ENCODE measurements around the gene SINHCAF. TPM values are rescaled to one million over a fixed set of nuclear protein-coding genes. Genes with fewer than 3 reads are reported as not detected.
A peak's percentile ranks its signal among the peaks of the same experiment; 100 is the strongest.
"Not testable (repeated sequence)": the region's sequence is repeated elsewhere in the genome, so short reads cannot be mapped to it uniquely, and the experiment has no call there.

The SINHCAF gene, protein sequence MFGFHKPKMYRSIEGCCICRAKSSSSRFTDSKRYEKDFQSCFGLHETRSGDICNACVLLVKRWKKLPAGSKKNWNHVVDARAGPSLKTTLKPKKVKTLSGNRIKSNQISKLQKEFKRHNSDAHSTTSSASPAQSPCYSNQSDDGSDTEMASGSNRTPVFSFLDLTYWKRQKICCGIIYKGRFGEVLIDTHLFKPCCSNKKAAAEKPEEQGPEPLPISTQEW
- polyA plus RNA-seq, result 126 TPM

GRCh38 chr12:31325877-31326631 is at the start of gene SINHCAF:
TSS of gene SINHCAF (minus strand) at chr12:31326150. CDS start at chr12:31298204, 27,946 bp downstream.
- peak within 1 kb of the TSS; percentile 89 to 99 (median 98) for H3K4me3 Mint-ChIP-seq
- peaks cover under 1% of the 10 kb centered on the region for H3K36me3 Mint-ChIP-seq
- peaks cover 24 to 36% (median 29%) of the 10 kb centered on the region in 3 donors for H3K4me1 Mint-ChIP-seq
- peaks cover 1% of the 10 kb centered on the region for H3K27me3 Mint-ChIP-seq
- H3K9me3 Mint-ChIP-seq, result no peaks in the 10 kb centered on the region
- H3K27ac Mint-ChIP-seq, result peak within 1 kb of the TSS; percentile 90 to 99 (median 99)

DNA sequence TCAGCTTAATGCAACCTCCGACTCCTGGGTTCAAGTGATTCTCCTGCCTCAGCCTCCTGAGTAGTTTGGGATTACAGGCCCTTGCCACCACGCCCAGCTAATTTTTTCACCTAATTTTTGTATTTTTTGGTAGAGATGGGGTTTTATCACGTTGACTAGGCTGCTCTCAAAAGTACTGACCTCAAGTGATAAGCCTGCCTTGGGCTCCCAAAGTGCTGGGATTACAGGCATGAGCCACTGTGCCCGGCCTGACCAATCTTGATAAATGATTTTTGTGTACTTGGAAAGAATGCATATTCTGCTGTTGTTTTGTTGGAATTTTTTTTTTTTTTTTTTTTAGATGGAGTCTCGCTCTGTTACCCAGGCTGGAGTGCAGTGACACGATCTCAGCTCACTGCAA is 49.5 kb upstream of the SINHCAF start:
- H3K4me3 Mint-ChIP-seq, result peak overlapping the region in 1 of 4 donors; percentile 54
- not testable (repeated sequence) for H3K27ac Mint-ChIP-seq, H3K36me3 Mint-ChIP-seq, H3K4me1 Mint-ChIP-seq, H3K27me3 Mint-ChIP-seq, H3K9me3 Mint-ChIP-seq

DNA sequence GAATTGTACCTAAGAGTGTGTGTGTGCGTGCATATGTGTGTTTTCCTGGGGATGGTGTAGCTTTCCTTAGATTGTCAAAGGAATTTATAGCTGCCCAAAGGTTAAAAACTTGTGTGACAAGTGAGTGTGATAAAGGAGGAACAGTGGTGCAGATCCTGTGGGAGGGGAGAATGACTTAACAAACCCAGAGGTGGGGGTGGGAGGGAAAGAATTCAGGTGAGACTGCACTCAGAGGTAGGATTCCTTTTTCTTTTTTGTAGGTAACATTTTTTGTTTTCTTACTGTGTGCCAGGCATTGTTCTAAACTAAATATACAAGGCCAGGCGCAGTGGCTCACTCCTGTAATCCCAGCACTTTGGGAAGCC is 45.3 kb upstream of the SINHCAF start:
- Mint-ChIP-seq H3K27ac (no peak overlapping the region), H3K27me3 (no peaks in the 10 kb centered on the region), H3K4me1 (peaks cover 2 to 12% (median 3%) of the 10 kb centered on the region in 3 donors), H3K9me3 (no peaks in the 10 kb centered on the region), H3K4me3 (no peak overlapping the region), H3K36me3 (no peaks in the 10 kb centered on the region)

DNA sequence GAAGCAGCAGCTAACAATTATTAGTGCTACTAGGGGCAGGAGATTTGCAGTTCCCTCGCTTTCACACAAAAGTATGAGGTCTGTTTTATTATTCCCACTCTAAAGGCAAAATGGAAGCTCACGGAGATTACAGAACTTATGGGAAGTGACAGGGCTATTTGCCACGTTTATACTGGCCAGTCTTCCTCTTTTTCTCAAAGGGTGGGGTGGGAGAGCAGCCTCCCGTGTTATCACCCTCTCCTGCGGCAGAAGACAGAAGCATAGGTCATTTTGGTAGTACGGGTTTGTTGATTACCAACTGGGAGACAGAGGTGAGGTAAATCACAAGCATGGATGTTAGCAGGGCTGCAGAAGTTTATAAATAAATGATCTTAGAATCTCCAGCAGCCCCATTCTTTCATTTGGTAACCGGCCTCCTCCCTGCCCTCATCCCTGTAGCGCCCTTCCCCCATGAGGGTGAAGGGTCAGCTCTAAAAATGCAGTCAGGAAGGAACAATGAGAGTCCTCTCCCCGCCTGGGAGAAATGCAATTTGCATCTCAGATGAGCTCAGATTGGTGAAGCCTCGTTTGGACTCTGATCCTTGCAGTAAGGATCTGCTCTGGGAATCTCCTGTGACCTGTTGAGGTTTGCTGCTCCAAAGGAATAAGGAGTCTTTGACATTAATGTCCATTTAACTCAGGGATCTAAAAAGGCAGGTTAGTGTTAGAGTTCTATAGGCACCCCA is 44.7 kb upstream of the SINHCAF start:
- no peak overlapping the region for H3K27ac Mint-ChIP-seq
- H3K36me3 Mint-ChIP-seq, result no peaks in the 10 kb centered on the region
- H3K4me3 Mint-ChIP-seq, result no peak overlapping the region
- H3K4me1 Mint-ChIP-seq, result peaks cover 2 to 12% (median 3%) of the 10 kb centered on the region in 3 donors
- no peaks in the 10 kb centered on the region for H3K9me3 Mint-ChIP-seq
- H3K27me3 Mint-ChIP-seq, result no peaks in the 10 kb centered on the region

DNA sequence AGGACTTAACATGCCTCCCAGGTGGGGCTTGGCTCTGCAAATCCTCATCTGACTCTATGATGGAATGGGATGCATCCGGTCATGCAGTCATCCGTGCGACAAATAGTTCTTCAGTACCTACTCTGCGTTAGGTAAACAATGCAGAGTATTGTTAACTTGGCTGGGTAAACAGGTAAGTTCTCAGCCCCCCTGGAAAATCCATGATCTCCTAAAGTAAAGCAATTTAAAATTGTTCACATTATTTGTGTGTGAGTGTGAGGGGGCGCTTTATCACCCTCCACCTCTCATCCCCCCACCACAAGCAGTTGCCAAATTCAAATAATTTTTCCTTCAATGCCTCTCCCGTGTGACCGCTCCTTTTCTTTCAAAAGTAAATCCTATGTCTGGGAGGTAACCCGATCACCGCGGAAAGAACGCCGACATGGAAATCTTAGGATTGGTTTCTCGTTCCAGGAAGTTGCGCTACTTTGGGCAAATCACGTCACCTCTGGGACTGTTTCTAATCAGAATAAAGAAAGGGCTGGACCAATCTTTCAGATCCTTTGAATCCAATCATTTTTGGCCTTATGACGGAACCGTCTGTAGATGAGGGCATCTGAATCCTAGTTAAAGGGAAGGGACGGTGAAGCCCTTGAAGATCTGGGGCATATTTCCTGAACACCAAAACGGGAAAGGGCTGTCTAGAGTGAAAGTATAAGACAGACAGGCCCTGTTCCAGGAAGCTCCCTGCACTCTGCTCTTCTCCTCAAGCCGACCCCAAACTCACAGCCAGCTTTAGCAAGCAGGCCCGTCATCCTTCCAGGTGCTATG is 44.0 kb upstream of the SINHCAF start:
- Mint-ChIP-seq H3K4me3 (no peak overlapping the region), H3K36me3 (no peaks in the 10 kb centered on the region), H3K9me3 (no peaks in the 10 kb centered on the region), H3K4me1 (peaks cover 2 to 12% (median 4%) of the 10 kb centered on the region in 3 donors), H3K27me3 (no peaks in the 10 kb centered on the region), H3K27ac (no peak overlapping the region)

GRCh38 chr12:31368666-31369361 is 42.9 kb upstream of the SINHCAF start:
- Mint-ChIP-seq H3K4me3 (no peak overlapping the region), H3K4me1 (peaks cover 4 to 12% (median 5%) of the 10 kb centered on the region in 3 donors), H3K36me3 (no peaks in the 10 kb centered on the region), H3K27me3 (no peaks in the 10 kb centered on the region), H3K9me3 (no peaks in the 10 kb centered on the region), H3K27ac (no peak overlapping the region)

DNA sequence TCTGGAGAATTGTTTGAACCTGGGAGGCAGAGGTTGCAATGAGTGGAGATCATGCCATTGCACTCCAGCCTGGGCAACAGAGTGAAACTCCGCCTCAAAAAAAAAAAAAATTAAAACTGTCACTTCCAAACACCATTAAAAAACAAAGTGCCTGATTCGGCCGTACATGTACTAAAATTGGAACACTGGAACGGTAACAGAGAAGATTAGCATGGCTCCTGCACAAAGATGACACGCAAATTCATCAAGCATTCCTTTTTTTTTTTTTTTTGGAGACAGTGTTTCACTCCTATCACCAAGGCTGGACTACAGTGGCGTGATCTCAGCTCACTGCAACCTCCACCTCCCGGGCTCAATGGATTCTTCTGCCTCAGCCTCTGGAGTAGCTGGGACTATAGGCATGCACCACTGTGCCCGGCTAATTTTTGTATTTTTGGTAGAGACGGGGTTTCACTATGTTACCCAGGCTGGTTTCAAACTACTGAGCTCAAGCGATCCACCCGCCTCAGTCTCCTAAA is 40.2 kb upstream of the SINHCAF start:
- Mint-ChIP-seq H3K27ac (no peak overlapping the region), H3K27me3 (no peaks in the 10 kb centered on the region), H3K9me3 (no peaks in the 10 kb centered on the region), H3K36me3 (no peaks in the 10 kb centered on the region), H3K4me3 (no peak overlapping the region), H3K4me1 (peaks cover 18 to 25% (median 22%) of the 10 kb centered on the region in 3 donors)

GRCh38 chr12:31363831-31364230 is 37.9 kb upstream of the SINHCAF start:
- H3K36me3 Mint-ChIP-seq, result no peaks in the 10 kb centered on the region
- peak overlapping the region in 2 of 3 donors; percentile 61 to 88 for H3K27ac Mint-ChIP-seq
- H3K9me3 Mint-ChIP-seq, result no peaks in the 10 kb centered on the region
- peaks cover 16 to 20% (median 19%) of the 10 kb centered on the region in 3 donors for H3K4me1 Mint-ChIP-seq
- no peak overlapping the region for H3K4me3 Mint-ChIP-seq
- no peaks in the 10 kb centered on the region for H3K27me3 Mint-ChIP-seq

DNA sequence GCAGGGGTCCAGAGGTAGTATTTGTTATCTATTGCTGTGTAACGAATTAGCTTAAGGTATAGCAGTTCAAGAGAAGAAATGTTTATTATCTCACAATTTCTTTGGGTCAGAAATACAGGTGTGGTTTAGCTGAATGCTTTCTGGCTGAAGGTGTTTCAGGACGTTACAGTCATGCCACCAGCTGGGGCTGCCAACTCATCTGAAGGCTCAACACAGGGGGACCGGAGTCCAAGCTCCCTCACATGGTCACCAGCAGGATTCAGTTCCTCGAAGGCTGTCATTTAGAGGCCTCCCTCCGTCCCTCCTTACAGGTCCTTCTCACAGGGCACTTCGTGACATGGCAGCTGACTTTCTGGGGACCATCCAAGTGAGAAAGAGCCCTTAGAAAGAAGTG is 37.5 kb upstream of the SINHCAF start:
- no peaks in the 10 kb centered on the region for H3K27me3 Mint-ChIP-seq
- H3K4me1 Mint-ChIP-seq, result peaks cover 15 to 20% (median 16%) of the 10 kb centered on the region in 3 donors
- H3K4me3 Mint-ChIP-seq, result peak overlapping the region in 2 of 4 donors; percentile 61 to 81
- no peaks in the 10 kb centered on the region for H3K9me3 Mint-ChIP-seq
- H3K36me3 Mint-ChIP-seq, result no peaks in the 10 kb centered on the region
- peak overlapping the region in 2 of 3 donors; percentile 61 to 88 for H3K27ac Mint-ChIP-seq

GRCh38 chr12:31362759-31363415 is 36.9 kb upstream of the SINHCAF start:
- H3K36me3 Mint-ChIP-seq, result no peaks in the 10 kb centered on the region
- no peaks in the 10 kb centered on the region for H3K9me3 Mint-ChIP-seq
- peak overlapping the region in 3 of 4 donors; percentile 67 to 84 (median 81) for H3K4me3 Mint-ChIP-seq
- H3K27me3 Mint-ChIP-seq, result no peaks in the 10 kb centered on the region
- peaks cover 15 to 20% (median 16%) of the 10 kb centered on the region in 3 donors for H3K4me1 Mint-ChIP-seq
- H3K27ac Mint-ChIP-seq, result peak overlapping the region; percentile 4 to 88 (median 61)

DNA sequence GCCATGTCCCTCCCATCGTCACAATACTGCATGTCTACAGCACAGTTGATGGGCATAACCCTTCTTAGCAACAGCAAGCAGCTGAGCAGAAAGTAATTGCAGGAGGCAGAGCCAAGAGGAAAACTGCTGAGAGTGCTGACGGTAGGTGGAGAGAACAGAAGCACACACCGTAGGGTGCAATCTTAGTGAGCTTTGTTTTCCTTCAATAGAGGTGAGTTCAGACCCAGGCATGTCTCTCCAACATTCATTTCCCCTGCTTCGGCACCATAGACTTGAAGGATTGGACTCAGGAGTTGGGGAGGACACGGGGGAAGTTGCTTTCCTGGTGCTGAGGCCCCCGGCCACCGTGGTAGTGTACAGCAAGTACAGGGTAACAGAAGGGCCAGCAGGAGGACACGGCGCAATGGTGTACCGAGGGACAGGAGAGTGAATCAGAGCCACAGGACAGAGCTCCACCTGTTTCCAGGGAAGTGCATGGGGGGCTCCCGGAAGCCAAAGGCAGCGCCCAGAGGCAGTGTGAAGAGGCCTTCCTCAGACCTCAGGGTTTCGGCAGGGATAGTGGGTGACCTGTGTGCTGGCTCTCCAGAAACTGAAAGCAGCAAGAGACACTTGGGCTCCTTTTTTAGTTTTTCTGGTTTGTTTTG is 36.3 kb upstream of the SINHCAF start:
- Mint-ChIP-seq H3K27me3 (no peaks in the 10 kb centered on the region), H3K36me3 (no peaks in the 10 kb centered on the region), H3K4me1 (peaks cover 15 to 20% (median 16%) of the 10 kb centered on the region in 3 donors), H3K27ac (peak overlapping the region; percentile 4 to 88 (median 61)), H3K4me3 (peak overlapping the region in 3 of 4 donors; percentile 67 to 84 (median 81)), H3K9me3 (no peaks in the 10 kb centered on the region)

- Mint-ChIP-seq H3K4me3 (no peak overlapping the region), H3K27me3 (no peaks in the 10 kb centered on the region), H3K27ac (no peak overlapping the region)
These were observed 35.8 kb upstream of the SINHCAF start for GRCh38 chr12:31361730-31362114.

GRCh38 chr12:31355747-31356107 is 29.8 kb upstream of the SINHCAF start:
- no peaks in the 10 kb centered on the region for H3K36me3 Mint-ChIP-seq
- peaks cover 7 to 12% (median 9%) of the 10 kb centered on the region in 3 donors for H3K4me1 Mint-ChIP-seq
- no peak overlapping the region for H3K27ac Mint-ChIP-seq
- no peaks in the 10 kb centered on the region for H3K27me3 Mint-ChIP-seq
- H3K9me3 Mint-ChIP-seq, result no peaks in the 10 kb centered on the region
- H3K4me3 Mint-ChIP-seq, result no peak overlapping the region

More at GRCh38 chr12:31361730-31362114, 35.8 kb upstream of the SINHCAF start:
- H3K9me3 Mint-ChIP-seq, result no peaks in the 10 kb centered on the region
- peaks cover 15 to 20% (median 16%) of the 10 kb centered on the region in 3 donors for H3K4me1 Mint-ChIP-seq
- no peaks in the 10 kb centered on the region for H3K36me3 Mint-ChIP-seq
